Smooth muscle cell (in vitro differentiated cells): ENCODE measurements around the gene DSG4. TPM values are rescaled to one million over a fixed set of nuclear protein-coding genes. Genes with fewer than 3 reads are reported as not detected.

Experiments
- DNase-seq: peaks from one replicate; lab custom pipeline; 2025; ENCODE audit not compliant: unreplicated experiment; lab: John Stamatoyannopoulos, UW
- H2AFZ ChIP-seq: fragments of 200-600 bp; sonication (generic); 2 replicates; pipeline ENCODE4 v1.6.0; 2016; ENCODE audit warnings: antibody characterized with exemption, low read depth, mild to moderate bottlenecking
- H3F3A ChIP-seq: fragments of 200-600 bp; sonication (generic); 2 replicates; pipeline ENCODE4 v1.6.0; 2017; ENCODE audit warnings: antibody characterized with exemption, low read depth
- H3K27ac ChIP-seq: fragments of 200-600 bp; sonication (generic); 2 replicates; pipeline ENCODE4 v1.5.1; 2016; ENCODE audit warnings: low read depth, mild to moderate bottlenecking
- H3K27me3 ChIP-seq: fragments of 200-600 bp; sonication (generic); 2 replicates; pipeline ENCODE4 v1.6.1; 2016; ENCODE audit warnings: low read depth, mild to moderate bottlenecking
- H3K36me3 ChIP-seq: fragments of 200-600 bp; sonication (generic); 2 replicates; pipeline ENCODE4 v1.5.1; 2016; ENCODE audit warnings: low read depth
- H3K4me1 ChIP-seq: fragments of 200-600 bp; sonication (generic); 2 replicates; pipeline ENCODE4 v1.5.1; 2016; ENCODE audit warnings: low read depth
- H3K4me2 ChIP-seq: fragments of 200-600 bp; sonication (generic); 2 replicates; pipeline ENCODE4 v1.6.0; 2016; ENCODE audit warnings: mild to moderate bottlenecking
- H3K4me3 ChIP-seq: fragments of 200-600 bp; sonication (generic); 2 replicates; pipeline ENCODE4 v1.5.1; 2016; ENCODE audit warnings: mild to moderate bottlenecking
- H3K79me2 ChIP-seq: fragments of 200-600 bp; sonication (generic); 2 replicates; pipeline ENCODE4 v1.6.0; 2016; ENCODE audit warnings: low read depth, mild to moderate bottlenecking
- H3K9ac ChIP-seq: fragments of 200-600 bp; sonication (generic); 2 replicates; pipeline ENCODE4 v1.6.0; 2016; ENCODE audit warnings: low read depth
- H3K9me3 ChIP-seq: fragments of 200-600 bp; sonication (generic); replicated peaks from 2 replicates; pipeline ENCODE4 v1.5.1; 2016; ENCODE audit warnings: low read depth
- H4K20me1 ChIP-seq: fragments of 200-600 bp; sonication (generic); 2 replicates; pipeline ENCODE4 v1.6.0; 2016; ENCODE audit warnings: low read depth
- CTCF ChIP-seq: fragments of 200-600 bp; sonication (generic); IDR thresholded peaks from 2 replicates; pipeline ENCODE4 v1.5.1; 2017; ENCODE audit warnings: borderline replicate concordance, mild to moderate bottlenecking, antibody characterized with exemption; ENCODE audit not compliant: insufficient read depth, poor library complexity, severe bottlenecking
- WGBS: methylation state at CpG from one replicate; pipeline ENCODE4 v1.1.7; 2016; ENCODE audit warnings: low lambda C conversion rate; 5-methylcytosine and 5-hydroxymethylcytosine counted together
- polyA plus RNA-seq: library from polyadenylated mRNA; unstranded; fragments of >200 nt; fragmentation: Nextera tagmentation; extraction: Ambion mirVana; gene quantifications from 2 replicates; pipeline ENCODE4 v1.2.1, GENCODE V29; 2016
- total RNA-seq: library from RNA; depleted of rRNA; stranded (reverse); fragments of >200 nt; gene quantifications from 2 replicates; pipeline ENCODE4 v1.2.3, GENCODE V29; 2014

Gene DSG4
- total and polyA plus RNA-seq, 2 experiments from 2014 or later: 0.94 TPM; not detected in 1

DNA sequence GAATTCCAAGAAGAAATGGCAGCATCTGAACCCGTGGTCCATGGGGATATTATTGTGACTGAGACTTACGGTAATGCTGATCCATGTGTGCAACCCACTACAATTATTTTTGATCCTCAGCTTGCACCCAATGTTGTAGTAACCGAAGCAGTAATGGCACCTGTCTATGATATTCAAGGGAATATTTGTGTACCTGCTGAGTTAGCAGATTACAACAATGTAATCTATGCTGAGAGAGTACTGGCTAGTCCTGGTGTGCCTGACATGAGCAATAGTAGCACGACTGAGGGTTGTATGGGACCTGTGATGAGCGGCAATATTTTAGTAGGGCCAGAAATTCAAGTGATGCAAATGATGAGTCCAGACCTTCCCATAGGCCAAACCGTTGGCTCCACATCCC is 36.6 kb downstream of the DSG4 start:
- no peaks in the 10 kb centered on the region for H3K79me2 ChIP-seq
- no peaks in the 10 kb centered on the region for H3K36me3 ChIP-seq
- TF ChIP-seq CTCF: no peak
- no peaks in the 10 kb centered on the region for H4K20me1 ChIP-seq
- H2AFZ ChIP-seq: no peak overlapping the region
- no peak overlapping the region for H3K4me3 ChIP-seq
- H3K9me3 ChIP-seq: no peaks in the 10 kb centered on the region
- DNase-seq: no peak
- no peak overlapping the region for H3K4me2 ChIP-seq
- no peak overlapping the region for H3K27ac ChIP-seq
- no peak overlapping the region for H3K9ac ChIP-seq
- 94% methylated on average over 6 of the region's 6 CpGs for WGBS
- no peaks in the 10 kb centered on the region for H3F3A ChIP-seq
- H3K4me1 ChIP-seq: no peaks in the 10 kb centered on the region
- no peaks in the 10 kb centered on the region for H3K27me3 ChIP-seq

DNA sequence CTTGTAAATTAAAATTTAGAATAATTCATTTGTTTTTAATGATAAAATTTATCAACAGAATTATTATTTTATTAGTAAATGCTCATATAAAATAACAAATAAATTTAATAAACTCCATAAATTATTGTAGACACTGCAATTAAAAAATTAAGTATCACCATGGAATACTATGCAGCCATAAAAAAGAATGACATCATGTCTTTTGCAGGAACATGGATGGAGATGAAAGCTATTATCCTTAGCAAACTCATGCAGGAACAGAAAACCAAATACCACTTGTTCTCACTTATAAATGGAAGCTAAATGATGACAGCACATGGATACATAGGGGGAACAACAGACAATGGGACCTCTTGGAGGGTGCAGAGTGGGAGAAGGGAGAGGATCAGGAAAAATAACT is 41.3 kb downstream of the DSG4 start:
- Histone ChIP-seq H3K9me3 (no peaks in the 10 kb centered on the region), H4K20me1 (no peaks in the 10 kb centered on the region), H3K36me3 (no peaks in the 10 kb centered on the region), H3K4me1 (no peaks in the 10 kb centered on the region), H3K9ac (no peak overlapping the region), H3K27me3 (no peaks in the 10 kb centered on the region), H3K4me2 (no peak overlapping the region), H3K4me3 (no peak overlapping the region), H3K79me2 (no peaks in the 10 kb centered on the region), H2AFZ (no peak overlapping the region), H3K27ac (no peak overlapping the region), H3F3A (no peaks in the 10 kb centered on the region)
- no peak for TF ChIP-seq CTCF
- no peak for DNase-seq

DNA sequence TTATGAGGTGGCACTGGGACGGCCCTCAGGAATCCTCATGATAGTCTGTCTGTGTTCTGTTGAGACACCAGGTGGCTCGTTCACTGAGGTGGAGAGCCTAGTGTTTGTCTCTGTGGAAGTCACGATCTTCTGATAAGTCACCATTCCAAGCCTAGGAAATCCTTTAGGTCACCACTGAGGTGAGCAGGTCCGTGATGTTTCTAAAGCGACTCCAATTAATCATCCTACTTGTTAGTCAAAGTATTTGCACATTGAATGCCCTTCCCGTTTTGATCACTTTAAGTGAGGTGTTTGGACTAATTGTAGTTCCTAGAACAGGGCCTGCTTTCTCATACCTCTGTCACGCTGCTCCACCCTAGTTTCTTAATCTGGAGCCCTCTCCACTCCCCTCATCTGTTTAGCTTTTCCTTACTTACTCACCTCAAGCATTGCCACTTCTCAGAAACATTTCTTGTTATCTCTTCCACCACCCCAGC is 42.9 kb downstream of the DSG4 start:
- H3K9ac ChIP-seq: no peak overlapping the region
- no peak overlapping the region for H3K4me2 ChIP-seq
- H3K79me2 ChIP-seq: no peaks in the 10 kb centered on the region
- H3K4me1 ChIP-seq: no peaks in the 10 kb centered on the region
- H3K4me3 ChIP-seq: no peak overlapping the region
- no peak for DNase-seq
- no peaks in the 10 kb centered on the region for H3K27me3 ChIP-seq
- H3F3A ChIP-seq: no peaks in the 10 kb centered on the region
- no peak for TF ChIP-seq CTCF
- peak overlapping the region; percentile 15 for H3K27ac ChIP-seq
- peak overlapping the region; percentile 8 for H2AFZ ChIP-seq
- no peaks in the 10 kb centered on the region for H3K9me3 ChIP-seq
- H3K36me3 ChIP-seq: no peaks in the 10 kb centered on the region
- WGBS: 86% methylated on average over 7 of the region's 7 CpGs
- H4K20me1 ChIP-seq: no peaks in the 10 kb centered on the region

DNA sequence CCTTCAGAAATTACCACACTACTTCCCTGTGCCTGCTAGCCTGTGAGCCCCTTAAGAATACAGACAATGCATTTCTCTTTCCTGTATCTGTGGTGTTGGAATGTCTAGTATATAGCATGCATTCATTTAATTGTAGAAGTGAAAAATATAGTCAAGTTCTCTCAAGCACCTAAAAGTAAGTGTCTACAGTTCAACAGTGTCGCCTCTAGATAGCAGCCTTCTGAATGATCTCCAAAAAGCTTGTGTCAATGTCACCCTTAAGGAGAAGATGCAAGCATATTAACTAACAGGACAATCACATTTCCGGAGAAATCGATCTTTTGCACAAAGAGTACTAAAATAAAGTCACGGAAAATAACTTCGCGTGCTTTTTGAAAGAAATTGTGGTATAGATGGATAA is 43.5 kb downstream of the DSG4 start:
- no peak overlapping the region for H3K4me2 ChIP-seq
- H4K20me1 ChIP-seq: no peaks in the 10 kb centered on the region
- H3K4me1 ChIP-seq: no peaks in the 10 kb centered on the region
- H3K9ac ChIP-seq: no peak overlapping the region
- DNase-seq: no peak
- H3K79me2 ChIP-seq: no peaks in the 10 kb centered on the region
- TF ChIP-seq CTCF: no peak
- no peak overlapping the region for H3K4me3 ChIP-seq
- H2AFZ ChIP-seq: peak overlapping the region; percentile 8
- H3K9me3 ChIP-seq: no peaks in the 10 kb centered on the region
- H3K36me3 ChIP-seq: no peaks in the 10 kb centered on the region
- no peaks in the 10 kb centered on the region for H3F3A ChIP-seq
- 94% methylated on average over 6 of the region's 6 CpGs for whole genome bisulfite sequencing
- H3K27me3 ChIP-seq: no peaks in the 10 kb centered on the region
- peak overlapping the region; percentile 15 for H3K27ac ChIP-seq
